ENCODE results near the gene FOXJ1. TPM values are rescaled to one million over a fixed set of nuclear protein-coding genes. Genes with fewer than 3 reads are reported as not detected.

The FOXJ1 gene
- total RNA-seq, 3 donors from 2014 or later, result 0.16 to 2.2 (median 0.52) TPM

GRCh38 chr17:76092526-76093413 lies 48.3 kb downstream of the FOXJ1 start:
- DNase-seq (no peak), ATAC-seq (no peak)
- TF ChIP-seq CTCF (IDR thresholded peaks at IDR 0.05), result no peak
- intact Hi-C loops (cut with DNase I, micrococcal nuclease), result no loop called here
- no peaks in the 10 kb centered on the region for H3K9me3 ChIP-seq
- no peaks in the 10 kb centered on the region for H3K4me1 ChIP-seq (ENCODE audit: low read depth)
- H3K4me3 ChIP-seq, result no peak overlapping the region
- H3K36me3 ChIP-seq (ENCODE audit: low read depth), result peaks cover 11% of the 10 kb centered on the region

DNA sequence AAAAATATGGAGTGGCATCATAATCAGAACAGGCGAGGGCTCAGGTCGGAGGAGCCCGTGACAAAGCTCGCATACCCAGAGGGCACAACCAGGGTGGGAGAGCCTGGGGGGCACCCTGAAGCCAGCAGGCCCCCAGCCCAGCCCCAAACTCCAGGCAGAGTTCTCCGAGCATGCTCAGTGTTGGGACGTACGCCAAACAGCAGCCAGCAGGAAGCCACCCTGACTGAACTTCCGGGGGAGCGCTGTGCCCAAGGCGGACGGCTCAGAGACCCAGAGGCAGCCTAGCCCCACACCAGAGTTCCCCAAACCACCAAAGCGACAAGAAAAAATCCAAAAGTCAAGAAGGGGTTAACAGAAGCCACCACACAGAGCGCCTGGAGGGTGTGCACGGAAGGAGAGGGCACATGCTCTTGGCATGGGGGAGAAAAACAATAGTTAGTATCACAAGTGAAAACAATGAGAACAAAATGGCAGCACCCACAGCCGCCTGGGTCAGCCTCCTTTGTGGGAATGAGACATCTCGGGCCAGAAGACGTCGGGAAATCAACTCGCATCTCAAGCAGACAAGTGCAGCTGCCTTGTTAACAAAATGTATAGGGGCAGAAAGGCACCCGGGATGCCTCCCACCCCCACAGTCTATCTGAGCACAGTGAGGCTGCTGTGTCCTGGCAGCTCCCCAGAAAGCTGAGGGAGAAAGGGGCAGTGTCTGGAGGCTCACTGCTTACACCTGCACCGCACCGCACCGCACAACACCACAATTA lies 49.3 kb downstream of the FOXJ1 start:
- intact Hi-C loops (cut with DNase I, micrococcal nuclease), result no loop called here
- H3K9me3 ChIP-seq, result no peaks in the 10 kb centered on the region
- TF ChIP-seq CTCF (IDR thresholded peaks at IDR 0.05), result no peak
- peaks cover 11% of the 10 kb centered on the region for H3K36me3 ChIP-seq (ENCODE audit: low read depth)
- H3K4me3 ChIP-seq, result no peak overlapping the region
- ATAC-seq (no peak), DNase-seq (peak in 1 of 3 donors; percentile 46)
- no peaks in the 10 kb centered on the region for H3K4me1 ChIP-seq (ENCODE audit: low read depth)

DNA sequence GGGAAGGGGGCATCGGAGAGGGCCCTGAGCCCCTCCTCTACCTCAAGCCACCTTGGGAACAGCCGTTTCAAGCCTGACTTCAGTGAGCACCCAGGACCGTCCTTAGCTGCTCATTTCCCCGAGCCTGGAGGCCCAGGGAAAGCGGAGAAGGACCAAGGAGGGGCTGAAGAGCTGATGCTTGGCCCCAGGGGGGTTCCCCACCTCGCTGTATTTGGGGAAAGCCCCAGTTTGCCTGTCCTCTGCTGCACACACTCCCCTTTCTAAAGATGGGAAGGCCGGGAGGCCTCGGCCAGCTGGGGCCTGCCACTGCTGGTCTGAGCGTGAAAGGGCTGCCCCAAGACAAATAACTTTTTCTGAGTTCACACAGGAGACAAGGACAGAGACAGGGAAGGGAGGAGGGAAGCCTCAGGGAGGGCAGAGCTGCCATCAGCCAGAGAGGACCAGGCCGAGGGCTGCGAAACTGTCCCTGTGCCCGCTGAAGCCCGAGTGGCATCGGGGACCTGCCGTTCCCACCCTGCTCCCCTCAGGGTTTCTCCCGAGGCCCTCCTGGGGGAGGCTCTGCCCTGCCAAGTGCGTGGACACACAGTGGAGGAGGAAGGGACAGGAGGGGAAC lies 50.4 kb downstream of the FOXJ1 start:
- TF ChIP-seq CTCF (IDR thresholded peaks at IDR 0.05), result no peak
- peaks cover 11% of the 10 kb centered on the region for H3K36me3 ChIP-seq (ENCODE audit: low read depth)
- H3K4me3 ChIP-seq, result no peak overlapping the region
- ATAC-seq (no peak), DNase-seq (peak in 1 of 3 donors; percentile 26)
- H3K4me1 ChIP-seq (ENCODE audit: low read depth), result no peaks in the 10 kb centered on the region
- H3K9me3 ChIP-seq, result no peaks in the 10 kb centered on the region
- intact Hi-C loops (cut with DNase I, micrococcal nuclease), result no loop called here

GRCh38 chr17:76089680-76090516 lies 51.1 kb downstream of the FOXJ1 start:
- Histone ChIP-seq H3K36me3 (ENCODE audit: low read depth) (peaks cover 11% of the 10 kb centered on the region), H3K9me3 (no peaks in the 10 kb centered on the region), H3K4me1 (ENCODE audit: low read depth) (no peaks in the 10 kb centered on the region), H3K4me3 (no peak overlapping the region)
- intact Hi-C loops (cut with DNase I, micrococcal nuclease), result no loop called here
- TF ChIP-seq CTCF (IDR thresholded peaks at IDR 0.05), result no peak
- DNase-seq (peak in 1 of 3 donors; percentile 35), ATAC-seq (no peak)

Measured in mucosa of descending colon (tissue), 3 donors.